ENCODE results near the gene COLEC12. TPM values are rescaled to one million over a fixed set of nuclear protein-coding genes. Genes with fewer than 3 reads are reported as not detected.

Gene COLEC12
- total RNA-seq, 1 donor from 2014 or later = 11.6 TPM

GRCh38 chr18:508835-509234 is 8.3 kb upstream of the COLEC12 start:
- H3K36me3 ChIP-seq (ENCODE audit: insufficient read depth, low read length) = no peaks in the 10 kb centered on the region
- Mint-ChIP-seq H3K36me3 (ENCODE audit: low read depth, unreplicated experiment) (no peaks in the 10 kb centered on the region), H3K9me3 (ENCODE audit: unreplicated experiment) (peaks cover 6% of the 10 kb centered on the region), H3K27me3 (ENCODE audit: low read depth, unreplicated experiment) (peaks cover 10% of the 10 kb centered on the region), H3K27ac (ENCODE audit: unreplicated experiment) (no peak overlapping the region), H3K4me3 (ENCODE audit: unreplicated experiment) (no peak overlapping the region), H3K4me1 (ENCODE audit: low read depth, unreplicated experiment) (peaks cover 11% of the 10 kb centered on the region)
- TF ChIP-seq EZH2 (IDR thresholded peaks at IDR 0.05; ENCODE audit: insufficient read depth, low read length) = no peak
- no peak for TF ChIP-seq CTCF (IDR thresholded peaks at IDR 0.05; ENCODE audit: insufficient read depth, low read depth, low read length)
- DNase-seq (ENCODE audit: low read depth) = no peak
- no peak overlapping the region for H3K4me3 ChIP-seq (ENCODE audit: insufficient read depth, low read depth, low read length)
- no peak overlapping the region for H2AFZ ChIP-seq (ENCODE audit: low read depth, low read length)
- no peak for FAIRE-seq
- no peak overlapping the region for H3K9ac ChIP-seq (ENCODE audit: low read length)
- H3K27me3 ChIP-seq (ENCODE audit: insufficient read depth, low read length) = peaks cover 7% of the 10 kb centered on the region
- H4K20me1 ChIP-seq (ENCODE audit: insufficient read depth, low read length) = peaks cover 4% of the 10 kb centered on the region
- no peaks in the 10 kb centered on the region for H3K79me2 ChIP-seq (ENCODE audit: insufficient read depth, low read length)
- H3K4me2 ChIP-seq (ENCODE audit: low read length) = no peak overlapping the region
- H3K27ac ChIP-seq (ENCODE audit: low read depth, low read length) = no peak overlapping the region
- H3K9me3 ChIP-seq (ENCODE audit: insufficient read depth, low read depth, low read length) = no peaks in the 10 kb centered on the region
- H3K4me1 ChIP-seq (ENCODE audit: insufficient read depth, low read length) = no peaks in the 10 kb centered on the region

- no peak for FAIRE-seq
- Mint-ChIP-seq H3K4me3 (ENCODE audit: unreplicated experiment) (no peak overlapping the region), H3K36me3 (ENCODE audit: low read depth, unreplicated experiment) (peaks cover 2% of the 10 kb centered on the region), H3K4me1 (ENCODE audit: low read depth, unreplicated experiment) (peaks cover 11% of the 10 kb centered on the region), H3K9me3 (ENCODE audit: unreplicated experiment) (peaks cover 6% of the 10 kb centered on the region), H3K27me3 (ENCODE audit: low read depth, unreplicated experiment) (peaks cover 16% of the 10 kb centered on the region), H3K27ac (ENCODE audit: unreplicated experiment) (no peak overlapping the region)
- Histone ChIP-seq H2AFZ (ENCODE audit: low read depth, low read length) (no peak overlapping the region), H3K79me2 (ENCODE audit: insufficient read depth, low read length) (no peaks in the 10 kb centered on the region), H3K27ac (ENCODE audit: low read depth, low read length) (no peak overlapping the region), H3K9me3 (ENCODE audit: insufficient read depth, low read depth, low read length) (no peaks in the 10 kb centered on the region), H3K4me2 (ENCODE audit: low read length) (no peak overlapping the region), H3K27me3 (ENCODE audit: insufficient read depth, low read length) (peaks cover 12% of the 10 kb centered on the region), H3K4me3 (ENCODE audit: insufficient read depth, low read depth, low read length) (no peak overlapping the region), H4K20me1 (ENCODE audit: insufficient read depth, low read length) (peaks cover 4% of the 10 kb centered on the region), H3K4me1 (ENCODE audit: insufficient read depth, low read length) (no peaks in the 10 kb centered on the region), H3K36me3 (ENCODE audit: insufficient read depth, low read length) (no peaks in the 10 kb centered on the region), H3K9ac (ENCODE audit: low read length) (no peak overlapping the region)
- DNase-seq (ENCODE audit: low read depth) = no peak
- TF ChIP-seq CTCF (IDR thresholded peaks at IDR 0.05; ENCODE audit: insufficient read depth, low read depth, low read length) (no peak), EZH2 (IDR thresholded peaks at IDR 0.05; ENCODE audit: insufficient read depth, low read length) (no peak)
Measured at GRCh38 chr18:507636-508035, 7.1 kb upstream of the COLEC12 start.

- no peak for TF ChIP-seq EZH2 (IDR thresholded peaks at IDR 0.05; ENCODE audit: insufficient read depth, low read length)
- no peak for TF ChIP-seq CTCF (IDR thresholded peaks at IDR 0.05; ENCODE audit: insufficient read depth, low read depth, low read length)
- Histone ChIP-seq H3K79me2 (ENCODE audit: insufficient read depth, low read length) (no peaks in the 10 kb centered on the region), H3K27me3 (ENCODE audit: insufficient read depth, low read length) (peaks cover 13% of the 10 kb centered on the region), H3K4me2 (ENCODE audit: low read length) (no peak overlapping the region), H3K4me1 (ENCODE audit: insufficient read depth, low read length) (no peaks in the 10 kb centered on the region), H3K9ac (ENCODE audit: low read length) (no peak overlapping the region), H2AFZ (ENCODE audit: low read depth, low read length) (no peak overlapping the region), H3K9me3 (ENCODE audit: insufficient read depth, low read depth, low read length) (no peaks in the 10 kb centered on the region), H3K27ac (ENCODE audit: low read depth, low read length) (no peak overlapping the region), H3K4me3 (ENCODE audit: insufficient read depth, low read depth, low read length) (no peak overlapping the region), H3K36me3 (ENCODE audit: insufficient read depth, low read length) (no peaks in the 10 kb centered on the region), H4K20me1 (ENCODE audit: insufficient read depth, low read length) (peaks cover 4% of the 10 kb centered on the region)
- peaks cover 6% of the 10 kb centered on the region for H3K9me3 Mint-ChIP-seq (ENCODE audit: unreplicated experiment)
- H3K36me3 Mint-ChIP-seq (ENCODE audit: low read depth, unreplicated experiment) = peaks cover 2% of the 10 kb centered on the region
- no peak overlapping the region for H3K4me3 Mint-ChIP-seq (ENCODE audit: unreplicated experiment)
- DNase-seq (ENCODE audit: low read depth) (no peak), FAIRE-seq (no peak)
- no peak overlapping the region for H3K27ac Mint-ChIP-seq (ENCODE audit: unreplicated experiment)
- peaks cover 11% of the 10 kb centered on the region for H3K4me1 Mint-ChIP-seq (ENCODE audit: low read depth, unreplicated experiment)
- H3K27me3 Mint-ChIP-seq (ENCODE audit: low read depth, unreplicated experiment) = peaks cover 16% of the 10 kb centered on the region
Measured at GRCh38 chr18:506801-507200, 6.3 kb upstream of the COLEC12 start.
